GM21576 (cell line): Measurements from ENCODE around the gene KIF20A.
"Not testable (repeated sequence)": the region's sequence is repeated elsewhere in the genome, so short reads cannot be mapped to it uniquely, and the experiment has no call there.

ENCODE experiments used
- ATAC-seq: cut with Tn5 transposase; IDR thresholded peaks from one replicate; pipeline ENCODE4 v1.9.1; 2021; ENCODE audit warnings: mild to moderate bottlenecking, moderate library complexity; ENCODE audit not compliant: unreplicated experiment

Gene KIF20A

GRCh38 chr5:138178516-138179276 lies at the start of gene KIF20A, which contains the start of gene BRD8:
Gene KIF20A, plus strand, starts transcription at chr5:138179112. Its CDS starts 569 bp downstream, at chr5:138179681.
Gene BRD8, minus strand, starts transcription at chr5:138178630. Its CDS starts 16 bp downstream, at chr5:138178614.
- peak; percentile 82 for ATAC-seq

- no peak for ATAC-seq
Measured at GRCh38 chr5:138129347-138129746, 49.6 kb upstream of the KIF20A start.

GRCh38 chr5:138132543-138132942 lies 46.4 kb upstream of the KIF20A start:
- no peak for ATAC-seq

GRCh38 chr5:138138949-138139780 lies 39.7 kb upstream of the KIF20A start, which contains the start of gene NME5:
Gene NME5, minus strand, starts transcription at chr5:138139428. Its CDS starts 648 bp downstream, at chr5:138138780.
- ATAC-seq = no peak

- no peak for ATAC-seq
Measured at GRCh38 chr5:138139781-138140090, 39.2 kb upstream of the KIF20A start.

GRCh38 chr5:138140268-138140667 lies 38.6 kb upstream of the KIF20A start:
- ATAC-seq = no peak

GRCh38 chr5:138141734-138142133 lies 37.2 kb upstream of the KIF20A start:
- ATAC-seq = no peak

- ATAC-seq = not testable (repeated sequence)
Measured at GRCh38 chr5:138143578-138143977, 35.3 kb upstream of the KIF20A start.

GRCh38 chr5:138148811-138149210 lies 30.1 kb upstream of the KIF20A start:
- no peak for ATAC-seq

GRCh38 chr5:138149530-138149929 lies 29.4 kb upstream of the KIF20A start:
- no peak for ATAC-seq

- ATAC-seq = not testable (repeated sequence)
Measured at GRCh38 chr5:138155977-138156376, 22.9 kb upstream of the KIF20A start.

GRCh38 chr5:138157626-138158025 lies 21.3 kb upstream of the KIF20A start:
- ATAC-seq = no peak

GRCh38 chr5:138159666-138160065 lies 19.2 kb upstream of the KIF20A start:
- ATAC-seq = no peak

GRCh38 chr5:138160706-138161105 lies 18.2 kb upstream of the KIF20A start:
- no peak for ATAC-seq

- no peak for ATAC-seq
Measured at GRCh38 chr5:138163721-138164120, 15.2 kb upstream of the KIF20A start.

- ATAC-seq = no peak
Measured at GRCh38 chr5:138169124-138169523, 9.8 kb upstream of the KIF20A start.

- no peak for ATAC-seq
Measured at GRCh38 chr5:138170299-138170698, 8.6 kb upstream of the KIF20A start.

- peak; percentile 3 for ATAC-seq
Measured at GRCh38 chr5:138177941-138178515, 884 bp upstream of the KIF20A start.

GRCh38 chr5:138179277-138179857 lies 455 bp downstream of the KIF20A start:
- ATAC-seq = peak; percentile 3

GRCh38 chr5:138180183-138180782 lies 1.4 kb downstream of the KIF20A start:
- ATAC-seq = no peak

GRCh38 chr5:138180841-138181240 lies 1.9 kb downstream of the KIF20A start:
- no peak for ATAC-seq
